VCaP (cell line): Measurements from ENCODE around the gene ATN1.

Source experiments
- H3K27ac ChIP-seq: fragments of 450-650 bp; 2 replicates; pipeline ENCODE4 v1.5.1; 2017
- TF ChIP-seq, protein P1 (sequence below): fragments of 450-650 bp; conservative IDR thresholded peaks from 2 replicates; pipeline ENCODE4 v1.5.1; 2017; ENCODE audit warnings: mild to moderate bottlenecking, moderate library complexity

The ATN1 gene

GRCh38 chr12:6961695-6962284, 34.0 kb downstream of the ATN1 start:
- H3K27ac ChIP-seq: peak overlapping the region; percentile 96
- TF ChIP-seq, protein P1, sequence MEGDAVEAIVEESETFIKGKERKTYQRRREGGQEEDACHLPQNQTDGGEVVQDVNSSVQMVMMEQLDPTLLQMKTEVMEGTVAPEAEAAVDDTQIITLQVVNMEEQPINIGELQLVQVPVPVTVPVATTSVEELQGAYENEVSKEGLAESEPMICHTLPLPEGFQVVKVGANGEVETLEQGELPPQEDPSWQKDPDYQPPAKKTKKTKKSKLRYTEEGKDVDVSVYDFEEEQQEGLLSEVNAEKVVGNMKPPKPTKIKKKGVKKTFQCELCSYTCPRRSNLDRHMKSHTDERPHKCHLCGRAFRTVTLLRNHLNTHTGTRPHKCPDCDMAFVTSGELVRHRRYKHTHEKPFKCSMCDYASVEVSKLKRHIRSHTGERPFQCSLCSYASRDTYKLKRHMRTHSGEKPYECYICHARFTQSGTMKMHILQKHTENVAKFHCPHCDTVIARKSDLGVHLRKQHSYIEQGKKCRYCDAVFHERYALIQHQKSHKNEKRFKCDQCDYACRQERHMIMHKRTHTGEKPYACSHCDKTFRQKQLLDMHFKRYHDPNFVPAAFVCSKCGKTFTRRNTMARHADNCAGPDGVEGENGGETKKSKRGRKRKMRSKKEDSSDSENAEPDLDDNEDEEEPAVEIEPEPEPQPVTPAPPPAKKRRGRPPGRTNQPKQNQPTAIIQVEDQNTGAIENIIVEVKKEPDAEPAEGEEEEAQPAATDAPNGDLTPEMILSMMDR: peak; percentile 59

GRCh38 chr12:6962285-6963015, 34.7 kb downstream of the ATN1 start:
- TF ChIP-seq, protein P1: no peak
- peak overlapping the region; percentile 96 for H3K27ac ChIP-seq

- peak overlapping the region; percentile 96 for H3K27ac ChIP-seq
- TF ChIP-seq, protein P1: 0 out of 2 replicates have a peak, but pooled peaks have one; percentile 12
Measured at GRCh38 chr12:6963016-6963731, 35.4 kb downstream of the ATN1 start.

- TF ChIP-seq, protein P1: no peak
- H3K27ac ChIP-seq: peak overlapping the region; percentile 96
Measured at GRCh38 chr12:6963791-6964413, 36.1 kb downstream of the ATN1 start.

GRCh38 chr12:6964605-6965025, 36.9 kb downstream of the ATN1 start:
- TF ChIP-seq, protein P1: 0 out of 2 replicates have a peak, but pooled peaks have one; percentile 43

GRCh38 chr12:6965026-6965661, 37.4 kb downstream of the ATN1 start:
- TF ChIP-seq, protein P1: peak; percentile 98
- H3K27ac ChIP-seq: peak overlapping the region; percentile 96

More at GRCh38 chr12:6964605-6965025, 36.9 kb downstream of the ATN1 start:
- H3K27ac ChIP-seq: peak overlapping the region; percentile 96
